22Rv1 (cell line): ENCODE data around the gene TEKTIP1.

Experiments used
- H3K27ac ChIP-seq: fragments of 450-650 bp; 2 replicates; pipeline ENCODE4 v1.5.1; 2017
- CTCF ChIP-seq: fragments of 450-650 bp; IDR thresholded peaks from 2 replicates; pipeline ENCODE4 v1.5.1; 2017; ENCODE audit warnings: mild to moderate bottlenecking
- ZFX ChIP-seq: fragments of 450-650 bp; IDR thresholded peaks from 2 replicates; pipeline ENCODE4 v1.6.1; 2017; ENCODE audit warnings: antibody characterized with exemption, borderline replicate concordance

Gene TEKTIP1

GRCh38 chr19:3586707-3587346 is 47.9 kb downstream of the TEKTIP1 start:
- peak overlapping the region; percentile 50 for H3K27ac ChIP-seq

GRCh38 chr19:3589439-3589838 is 50.5 kb downstream of the TEKTIP1 start:
- H3K27ac ChIP-seq, result no peak overlapping the region
- TF ChIP-seq ZFX, result no peak
- no peak for TF ChIP-seq CTCF

More at GRCh38 chr19:3586707-3587346, 47.9 kb downstream of the TEKTIP1 start:
- TF ChIP-seq ZFX, result no peak
- no peak for TF ChIP-seq CTCF

- no peak overlapping the region for H3K27ac ChIP-seq
- TF ChIP-seq CTCF (no peak), ZFX (no peak)
Observed at GRCh38 chr19:3589949-3590348, 51.0 kb downstream of the TEKTIP1 start.

GRCh38 chr19:3590991-3591659 is 52.2 kb downstream of the TEKTIP1 start:
- TF ChIP-seq CTCF (no peak), ZFX (no peak)
- no peak overlapping the region for H3K27ac ChIP-seq

GRCh38 chr19:3591876-3592613 is 53.1 kb downstream of the TEKTIP1 start:
- no peak overlapping the region for H3K27ac ChIP-seq
- TF ChIP-seq CTCF, result no peak
- TF ChIP-seq ZFX, result no peak

GRCh38 chr19:3593156-3593555 is 54.2 kb downstream of the TEKTIP1 start:
- TF ChIP-seq CTCF (no peak), ZFX (no peak)
- no peak overlapping the region for H3K27ac ChIP-seq
